Neural progenitor cell (in vitro differentiated cells): ENCODE measurements around the gene TMEM234. TPM values are rescaled to one million over a fixed set of nuclear protein-coding genes. Genes with fewer than 3 reads are reported as not detected.
A peak's percentile ranks its signal among the peaks of the same experiment; 100 is the strongest.

Experiments
- DNase-seq: peaks from one replicate; pipeline ENCODE4 v3.0.0-alpha.2; 2016; ENCODE audit warnings: low spot score
- H2AFZ ChIP-seq: fragments of 200-600 bp; sonication (generic); replicated peaks from 2 replicates; pipeline ENCODE4 v1.6.1; 2016; ENCODE audit warnings: antibody characterized with exemption
- H3F3A ChIP-seq: fragments of 200-600 bp; sonication (generic); 2 replicates; pipeline ENCODE4 v1.6.1; 2016; ENCODE audit warnings: antibody characterized with exemption, low read depth
- H3K27ac ChIP-seq: fragments of 200-600 bp; sonication (generic); 2 replicates; pipeline ENCODE4 v1.5.1; 2016; ENCODE audit warnings: mild to moderate bottlenecking
- H3K27me3 ChIP-seq: fragments of 200-600 bp; sonication (generic); 2 replicates; pipeline ENCODE4 v1.6.1; 2016; ENCODE audit warnings: mild to moderate bottlenecking, moderate library complexity
- H3K36me3 ChIP-seq: fragments of 200-600 bp; sonication (generic); 2 replicates; pipeline ENCODE4 v1.5.1; 2016
- H3K4me1 ChIP-seq: fragments of 200-600 bp; sonication (generic); 2 replicates; pipeline ENCODE4 v1.6.1; 2016; ENCODE audit warnings: mixed run types
- H3K4me2 ChIP-seq: fragments of 200-600 bp; sonication (generic); 2 replicates; pipeline ENCODE4 v1.6.1; 2016
- H3K4me3 ChIP-seq: fragments of 200-600 bp; sonication (generic); 2 replicates; pipeline ENCODE4 v1.5.1; 2016
- H3K79me2 ChIP-seq: fragments of 200-600 bp; sonication (generic); 2 replicates; pipeline ENCODE4 v1.6.1; 2016; ENCODE audit warnings: low read depth
- H3K9ac ChIP-seq: fragments of 200-600 bp; sonication (generic); 2 replicates; pipeline ENCODE4 v1.6.1; 2016
- H3K9me3 ChIP-seq: fragments of 200-600 bp; sonication (generic); 2 replicates; pipeline ENCODE4 v1.5.1; 2016; ENCODE audit warnings: low read depth
- H4K20me1 ChIP-seq: fragments of 200-600 bp; sonication (generic); 2 replicates; pipeline ENCODE4 v1.6.1; 2016; ENCODE audit warnings: low read depth
- H3K27ac Mint-ChIP-seq: 3 replicates; pipeline ENCODE4 v1.8.0; 2021; ENCODE audit warnings: mixed read lengths
- H3K27me3 Mint-ChIP-seq: 2 replicates; pipeline ENCODE4 v1.8.0; 2022; ENCODE audit warnings: low read depth, mild to moderate bottlenecking, inconsistent platforms, moderate library complexity, mixed read lengths; ENCODE audit not compliant: insufficient read depth
- H3K36me3 Mint-ChIP-seq: 3 replicates; pipeline ENCODE4 v1.8.0; 2021; ENCODE audit warnings: mixed read lengths
- H3K4me1 Mint-ChIP-seq: 3 replicates; pipeline ENCODE4 v1.8.0; 2021; ENCODE audit warnings: mixed read lengths
- H3K4me3 Mint-ChIP-seq: 3 replicates; pipeline ENCODE4 v1.8.0; 2021; ENCODE audit warnings: mild to moderate bottlenecking, moderate library complexity, mixed read lengths
- H3K9me3 Mint-ChIP-seq: 3 replicates; pipeline ENCODE4 v1.8.0; 2020; ENCODE audit warnings: mixed read lengths
- CTCF ChIP-seq: fragments of 200-600 bp; sonication (generic); IDR thresholded peaks from 2 replicates; pipeline ENCODE4 v1.5.1; 2017; ENCODE audit warnings: antibody characterized with exemption, mild to moderate bottlenecking
- EZH2 ChIP-seq: fragments of 200-600 bp; sonication (generic); IDR thresholded peaks from 2 replicates; pipeline ENCODE4 v1.6.1; 2017; ENCODE audit warnings: antibody characterized with exemption, mild to moderate bottlenecking, moderate library complexity
- EZH2phosphoT487 ChIP-seq: fragments of 200-600 bp; sonication (generic); IDR thresholded peaks from 2 replicates; pipeline ENCODE4 v1.6.1; 2017; ENCODE audit warnings: antibody characterized with exemption
- total RNA-seq: library from RNA; depleted of rRNA; stranded (reverse); fragments of >200 nt; gene quantifications from 2 replicates; pipeline ENCODE4 v1.2.3, GENCODE V29; 2015; ENCODE audit warnings: low replicate concordance

The TMEM234 gene
- total RNA-seq, 1 donor from 2014 or later: 6.0 TPM

DNA sequence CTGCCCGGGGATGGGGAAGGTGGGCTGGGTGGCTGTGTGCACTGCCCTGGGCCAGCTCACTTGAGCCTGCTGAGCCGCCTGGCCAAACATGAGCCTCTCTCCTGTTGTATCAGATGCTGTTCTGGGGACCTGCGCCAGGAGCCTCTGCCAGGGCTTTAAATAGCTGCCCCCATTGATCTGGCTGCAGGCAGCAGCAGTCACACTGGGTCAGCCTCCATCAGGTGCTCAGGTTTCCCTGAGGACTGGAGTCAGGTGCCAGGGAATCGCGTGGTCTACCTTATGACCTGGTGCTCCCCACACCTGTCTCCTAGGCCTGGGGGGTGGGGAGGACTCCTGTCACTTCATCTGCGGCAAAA lies 22.5 kb downstream of the TMEM234 start:
- no peaks in the 10 kb centered on the region for H3K79me2 ChIP-seq
- H3K27ac ChIP-seq: peak overlapping the region; percentile 38
- H3K27me3 ChIP-seq: peaks cover 7% of the 10 kb centered on the region
- peaks cover 9% of the 10 kb centered on the region for H4K20me1 ChIP-seq
- no peaks in the 10 kb centered on the region for H3K9me3 Mint-ChIP-seq
- DNase-seq: peak; percentile 21
- H3K4me3 Mint-ChIP-seq: peak overlapping the region; percentile 84
- no peak overlapping the region for H2AFZ ChIP-seq
- H3K4me3 ChIP-seq: peak overlapping the region; percentile 68
- H3K9ac ChIP-seq: no peak overlapping the region
- peaks cover 10% of the 10 kb centered on the region for H3K36me3 Mint-ChIP-seq
- no peaks in the 10 kb centered on the region for H3K9me3 ChIP-seq
- H3K27ac Mint-ChIP-seq: no peak overlapping the region
- peaks cover 3% of the 10 kb centered on the region for H3K27me3 Mint-ChIP-seq
- peaks cover 25% of the 10 kb centered on the region for H3K4me1 ChIP-seq
- H3K4me1 Mint-ChIP-seq: peaks cover 39% of the 10 kb centered on the region
- TF ChIP-seq EZH2 (no peak), CTCF (no peak), EZH2phosphoT487 (no peak)
- H3K36me3 ChIP-seq: no peaks in the 10 kb centered on the region
- peaks cover 55% of the 10 kb centered on the region for H3F3A ChIP-seq
- H3K4me2 ChIP-seq: peak overlapping the region; percentile 80

DNA sequence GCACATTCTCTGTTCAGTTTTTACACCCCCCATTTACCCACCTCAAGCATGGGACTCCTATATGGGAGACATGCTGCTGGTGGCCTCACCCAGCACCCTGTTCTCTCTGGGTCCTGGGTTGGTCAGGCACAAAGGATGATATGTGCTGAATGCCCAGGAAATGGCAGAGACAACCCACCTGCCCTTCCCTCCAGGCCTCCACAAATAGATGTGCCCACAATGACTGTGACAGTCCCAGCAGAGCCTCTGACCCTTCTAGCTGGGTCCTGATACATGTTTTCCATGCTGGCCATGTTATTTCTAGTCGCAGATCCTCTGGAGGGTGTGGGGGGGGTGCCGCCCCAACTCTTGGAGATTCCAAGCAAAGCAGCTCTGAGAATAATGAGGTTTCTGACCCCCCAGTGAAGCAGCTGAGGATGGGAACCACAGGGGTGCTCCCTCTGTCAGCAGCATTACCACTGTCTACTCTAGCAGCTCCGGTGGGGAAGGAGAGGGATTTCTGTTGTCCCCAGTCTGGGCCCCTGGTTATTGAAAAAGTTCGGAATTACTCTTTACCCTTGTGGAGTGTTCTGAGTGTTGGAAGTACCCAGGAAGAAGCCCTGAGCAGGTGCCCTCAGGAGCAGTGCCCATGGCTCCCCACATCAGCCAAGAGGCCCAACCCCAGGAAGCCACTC lies 23.0 kb downstream of the TMEM234 start:
- no peaks in the 10 kb centered on the region for H3K9me3 ChIP-seq
- peak overlapping the region; percentile 80 for H3K4me2 ChIP-seq
- no peak overlapping the region for H3K27ac Mint-ChIP-seq
- H4K20me1 ChIP-seq: peaks cover 9% of the 10 kb centered on the region
- no peaks in the 10 kb centered on the region for H3K9me3 Mint-ChIP-seq
- peaks cover 2% of the 10 kb centered on the region for H3K27me3 ChIP-seq
- no peak overlapping the region for H3K9ac ChIP-seq
- peak overlapping the region; percentile 84 for H3K4me3 Mint-ChIP-seq
- DNase-seq: no peak
- H3K27me3 Mint-ChIP-seq: peaks cover 3% of the 10 kb centered on the region
- peaks cover 13% of the 10 kb centered on the region for H3K36me3 Mint-ChIP-seq
- H3K79me2 ChIP-seq: no peaks in the 10 kb centered on the region
- peaks cover 52% of the 10 kb centered on the region for H3F3A ChIP-seq
- H2AFZ ChIP-seq: no peak overlapping the region
- H3K4me1 ChIP-seq: peaks cover 25% of the 10 kb centered on the region
- H3K27ac ChIP-seq: no peak overlapping the region
- no peaks in the 10 kb centered on the region for H3K36me3 ChIP-seq
- peaks cover 39% of the 10 kb centered on the region for H3K4me1 Mint-ChIP-seq
- TF ChIP-seq EZH2phosphoT487 (no peak), CTCF (no peak), EZH2 (no peak)
- H3K4me3 ChIP-seq: no peak overlapping the region

DNA sequence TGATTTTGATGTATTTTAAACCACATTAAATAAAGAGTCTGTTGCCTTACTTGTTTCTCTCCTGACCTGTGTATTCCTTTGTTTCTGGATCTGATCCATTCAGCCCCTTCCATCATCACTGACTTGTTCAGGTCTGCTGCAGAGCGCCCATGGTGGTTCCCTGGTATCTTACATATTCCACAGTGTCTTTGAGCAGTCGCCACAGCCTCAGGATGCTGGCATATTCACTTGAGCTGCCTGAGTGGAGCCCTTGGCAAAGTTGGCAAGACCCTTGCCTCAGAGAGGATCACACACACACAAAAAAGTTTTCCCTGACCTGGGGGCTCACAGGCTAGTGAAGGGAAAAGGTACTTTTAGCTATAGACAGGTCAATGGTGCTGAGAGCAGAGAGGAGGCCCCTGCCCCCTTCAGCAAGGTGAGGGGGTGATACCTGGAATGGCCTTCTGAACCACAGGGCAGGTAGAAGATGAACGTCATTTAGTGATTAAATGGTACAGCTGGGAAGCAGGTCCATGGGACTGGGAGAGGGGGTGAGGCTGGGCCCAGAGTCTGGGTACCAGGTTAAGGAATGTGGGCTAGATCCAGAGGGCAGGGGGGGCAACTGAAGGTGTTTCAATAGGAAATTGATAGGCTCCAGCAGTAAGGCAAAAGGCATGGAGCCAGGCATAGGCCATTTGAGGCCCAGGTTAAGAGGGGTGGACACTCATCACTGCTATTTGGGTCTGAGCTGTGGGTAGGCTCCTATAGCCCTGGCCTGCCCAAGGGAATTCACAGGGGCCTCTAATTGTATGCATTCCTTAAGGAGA lies 23.7 kb downstream of the TMEM234 start:
- DNase-seq: no peak
- Mint-ChIP-seq H3K4me1 (peaks cover 39% of the 10 kb centered on the region), H3K36me3 (peaks cover 18% of the 10 kb centered on the region), H3K4me3 (peak overlapping the region; percentile 66), H3K9me3 (no peaks in the 10 kb centered on the region), H3K27me3 (peaks cover 1% of the 10 kb centered on the region), H3K27ac (peak overlapping the region; percentile 14)
- H3K27ac ChIP-seq: peak overlapping the region; percentile 45
- peaks cover 9% of the 10 kb centered on the region for H4K20me1 ChIP-seq
- H3K9me3 ChIP-seq: no peaks in the 10 kb centered on the region
- no peaks in the 10 kb centered on the region for H3K27me3 ChIP-seq
- peaks cover 25% of the 10 kb centered on the region for H3K4me1 ChIP-seq
- H3K4me3 ChIP-seq: no peak overlapping the region
- no peak overlapping the region for H3K9ac ChIP-seq
- no peak overlapping the region for H3K4me2 ChIP-seq
- peaks cover 52% of the 10 kb centered on the region for H3F3A ChIP-seq
- no peak overlapping the region for H2AFZ ChIP-seq
- no peaks in the 10 kb centered on the region for H3K36me3 ChIP-seq
- TF ChIP-seq CTCF (no peak), EZH2 (no peak), EZH2phosphoT487 (no peak)
- no peaks in the 10 kb centered on the region for H3K79me2 ChIP-seq
